HG02870 (cell line): ENCODE data around the gene GSTM2.
A peak's percentile ranks its signal among the peaks of the same experiment; 100 is the strongest.

ENCODE experiments used
- ATAC-seq: cut with Tn5 transposase; IDR thresholded peaks from one replicate; pipeline ENCODE4 v1.9.1; 2021; ENCODE audit warnings: mild to moderate bottlenecking, moderate library complexity; ENCODE audit not compliant: unreplicated experiment

GSTM2 gene

GRCh38 chr1:109667452-109668122 lies at the start of gene GSTM2:
GSTM2 (plus strand) TSS chr1:109668057; CDS start chr1:109668116, 59 bp downstream.
- peak; percentile 99 for ATAC-seq

GRCh38 chr1:109618661-109619575 lies 48.9 kb upstream of the GSTM2 start:
- no peak for ATAC-seq

- peak; percentile 40 for ATAC-seq
Measured at GRCh38 chr1:109619576-109620400, 48.1 kb upstream of the GSTM2 start, which contains the start of the genes AMPD2 and GNAT2. AMPD2 (plus strand) TSS chr1:109619837; CDS start chr1:109621176, 1,339 bp downstream. GNAT2 (minus strand) TSS chr1:109619616; CDS start chr1:109612870, 6,746 bp downstream.

- peak; percentile 1 for ATAC-seq
Measured at GRCh38 chr1:109620401-109620791, 47.5 kb upstream of the GSTM2 start.

GRCh38 chr1:109620841-109621286 lies 47.0 kb upstream of the GSTM2 start:
- peak; percentile 72 for ATAC-seq

- ATAC-seq, result no peak
Measured at GRCh38 chr1:109621379-109622136, 46.3 kb upstream of the GSTM2 start.

GRCh38 chr1:109622137-109622892 lies 45.5 kb upstream of the GSTM2 start:
- no peak for ATAC-seq

GRCh38 chr1:109622895-109623294 lies 45.0 kb upstream of the GSTM2 start:
- no peak for ATAC-seq

- no peak for ATAC-seq
Measured at GRCh38 chr1:109623601-109624161, 44.2 kb upstream of the GSTM2 start.

GRCh38 chr1:109624201-109625010 lies 43.5 kb upstream of the GSTM2 start:
- ATAC-seq, result no peak

- no peak for ATAC-seq
Measured at GRCh38 chr1:109625176-109625575, 42.7 kb upstream of the GSTM2 start.

GRCh38 chr1:109625601-109626560 lies 42.0 kb upstream of the GSTM2 start:
- ATAC-seq, result no peak

- ATAC-seq, result no peak
Measured at GRCh38 chr1:109626682-109627408, 41.0 kb upstream of the GSTM2 start.

GRCh38 chr1:109627692-109628399 lies 40.0 kb upstream of the GSTM2 start:
- no peak for ATAC-seq

GRCh38 chr1:109628540-109629321 lies 39.1 kb upstream of the GSTM2 start:
- no peak for ATAC-seq
